Lung (tissue), 12 donors: ENCODE results near the gene GPR107. TPM values are rescaled to one million over a fixed set of nuclear protein-coding genes. Genes with fewer than 3 reads are reported as not detected.

Experiments
- ATAC-seq: fragments of 200-7000 bp; cut with Tn5 transposase; one replicate; pipeline ENCODE4 v1.9.1; 2020; ENCODE audit warnings: moderate number of reproducible peaks; ENCODE audit not compliant: insufficient read depth, low FRiP score
- DNase-seq, 3 donors: peaks; one replicate each; pipeline ENCODE4 v3.0.0-alpha.2; 2013 to 2017
- H3K27ac ChIP-seq, 2 donors: one replicate each; pipeline ENCODE4 v1.5.1; 2013; ENCODE audit warnings: mild to moderate bottlenecking in 2 of 2, moderate library complexity in 2 of 2, control low read depth in 1 of 2, inconsistent platforms in 1 of 2, low read depth in 1 of 2, low read length in 1 of 2
- H3K27me3 ChIP-seq, 3 donors: one replicate each; pipeline ENCODE4 v1.5.1; 2013; ENCODE audit warnings: low read length in 2 of 3; ENCODE audit not compliant: control insufficient read depth in 3 of 3, insufficient read depth in 3 of 3
- H3K36me3 ChIP-seq, 4 donors: one replicate each; pipeline ENCODE4 v1.5.1; 2013; ENCODE audit warnings: low read length in 4 of 4, mild to moderate bottlenecking in 1 of 4, moderate library complexity in 1 of 4; ENCODE audit not compliant: control insufficient read depth in 4 of 4, insufficient read depth in 4 of 4
- H3K4me1 ChIP-seq, 5 donors: one replicate each; pipeline ENCODE4 v1.5.1; 2013; ENCODE audit warnings: low read length in 5 of 5, mild to moderate bottlenecking in 2 of 5, moderate library complexity in 1 of 5; ENCODE audit not compliant: control insufficient read depth in 5 of 5, insufficient read depth in 5 of 5
- H3K4me3 ChIP-seq: one replicate; pipeline ENCODE4 v1.5.1; 2013; ENCODE audit warnings: mild to moderate bottlenecking, control low read depth, moderate library complexity
- H3K9ac ChIP-seq, 2 donors: one replicate each; pipeline ENCODE4 v1.5.1; 2013; ENCODE audit warnings: low read length in 2 of 2, control low read depth in 1 of 2; ENCODE audit not compliant: insufficient read depth in 1 of 2
- H3K9me3 ChIP-seq, 4 donors: one replicate each; pipeline ENCODE4 v1.5.1; 2013; ENCODE audit warnings: low read length in 3 of 4, mild to moderate bottlenecking in 1 of 4, moderate library complexity in 1 of 4; ENCODE audit not compliant: control insufficient read depth in 4 of 4, insufficient read depth in 3 of 4
- WGBS, 2 donors: extraction: QIAGEN DNeasy Blood & Tissue Kit; methylation state at CpG; one replicate each; pipeline ENCODE4 v1.1.7; 2013; 5-methylcytosine and 5-hydroxymethylcytosine counted together
- polyA plus RNA-seq, 2 donors: library from polyadenylated mRNA; stranded (reverse); fragments of 200-250 nt; gene quantifications; one replicate each; pipeline ENCODE4 v1.2.1, GENCODE V29; 2013
- total RNA-seq, 2 donors: library from RNA; depleted of rRNA in 1 of 2; stranded (reverse); fragments of >200 nt in 1 of 2; gene quantifications; one replicate each; pipeline ENCODE4 v1.2.1, GENCODE V29; 2014 to 2021
- TF ChIP-seq, protein P1 (sequence below): IDR thresholded peaks from 2 replicates; pipeline ENCODE4 v1.5.1; 2012; ENCODE audit warnings: mild to moderate bottlenecking; ENCODE audit errors: control extremely low read depth, extremely low read depth
- donor health status: control.
- donor health status: control.
- donor health status: Bipolar disorder and iron deficiency.
- donor health status: healthy.
- donor health status: DM: yes; HTN: yes; CAD: no.

The GPR107 gene
- total and polyA plus RNA-seq, 4 donors, result 11.0 to 180 (median 33.2) TPM

DNA sequence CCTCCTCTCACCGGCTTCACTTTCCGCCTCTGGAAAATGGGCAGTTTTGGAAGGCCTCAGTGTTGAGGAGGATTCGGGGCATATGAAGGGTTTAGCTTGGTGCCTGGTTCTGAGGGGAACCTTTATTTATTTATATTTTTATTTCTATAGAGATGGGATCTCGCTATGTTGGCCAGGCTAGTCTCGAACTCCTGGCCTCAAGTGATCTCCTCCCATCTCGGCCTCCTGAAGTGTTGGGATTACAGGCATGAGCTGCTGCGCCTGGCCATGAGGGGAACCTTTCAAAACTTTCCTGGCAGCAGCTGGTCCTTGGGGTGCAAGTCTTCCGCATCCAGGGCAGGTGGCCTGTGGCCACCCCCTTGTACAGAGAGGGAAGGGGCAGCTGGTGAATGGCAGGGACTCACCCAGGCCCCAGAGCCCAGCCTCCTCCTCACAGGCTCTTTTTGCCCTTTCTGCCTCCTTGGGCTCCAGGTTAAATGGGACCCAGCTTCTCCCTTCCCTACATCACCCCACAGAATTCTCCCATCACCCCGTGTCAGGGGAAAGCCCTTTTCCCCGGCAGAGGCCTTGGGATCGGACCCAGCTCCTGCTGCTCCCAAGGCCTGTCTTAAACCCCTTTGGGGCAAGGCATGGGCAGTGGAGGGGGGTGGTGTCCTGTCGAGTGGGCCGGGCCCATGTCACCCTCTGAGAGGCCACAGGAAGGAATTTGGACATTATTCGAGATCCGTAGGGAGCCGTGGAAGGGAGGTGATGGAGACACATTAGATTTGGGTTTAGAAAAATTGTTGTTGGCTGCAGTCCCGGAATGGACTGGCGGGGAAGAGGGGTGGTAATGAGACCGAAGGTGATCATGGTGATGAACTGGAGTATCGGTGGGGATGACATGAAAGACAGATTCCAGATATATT, 124.4 kb downstream of the GPR107 start:
- ATAC-seq (no peak), DNase-seq (no peak)
- TF ChIP-seq, protein P1, sequence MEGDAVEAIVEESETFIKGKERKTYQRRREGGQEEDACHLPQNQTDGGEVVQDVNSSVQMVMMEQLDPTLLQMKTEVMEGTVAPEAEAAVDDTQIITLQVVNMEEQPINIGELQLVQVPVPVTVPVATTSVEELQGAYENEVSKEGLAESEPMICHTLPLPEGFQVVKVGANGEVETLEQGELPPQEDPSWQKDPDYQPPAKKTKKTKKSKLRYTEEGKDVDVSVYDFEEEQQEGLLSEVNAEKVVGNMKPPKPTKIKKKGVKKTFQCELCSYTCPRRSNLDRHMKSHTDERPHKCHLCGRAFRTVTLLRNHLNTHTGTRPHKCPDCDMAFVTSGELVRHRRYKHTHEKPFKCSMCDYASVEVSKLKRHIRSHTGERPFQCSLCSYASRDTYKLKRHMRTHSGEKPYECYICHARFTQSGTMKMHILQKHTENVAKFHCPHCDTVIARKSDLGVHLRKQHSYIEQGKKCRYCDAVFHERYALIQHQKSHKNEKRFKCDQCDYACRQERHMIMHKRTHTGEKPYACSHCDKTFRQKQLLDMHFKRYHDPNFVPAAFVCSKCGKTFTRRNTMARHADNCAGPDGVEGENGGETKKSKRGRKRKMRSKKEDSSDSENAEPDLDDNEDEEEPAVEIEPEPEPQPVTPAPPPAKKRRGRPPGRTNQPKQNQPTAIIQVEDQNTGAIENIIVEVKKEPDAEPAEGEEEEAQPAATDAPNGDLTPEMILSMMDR, result no peak
- Histone ChIP-seq H3K9ac (no peak overlapping the region), H3K36me3 (no peaks in the 10 kb centered on the region), H3K27ac (no peak overlapping the region), H3K9me3 (no peaks in the 10 kb centered on the region), H3K4me3 (no peak overlapping the region), H3K27me3 (no peaks in the 10 kb centered on the region), H3K4me1 (peaks cover 0 to 30% (median 4%) of the 10 kb centered on the region in 5 donors)
- 77 to 86% methylated on average over 20 of the region's 20 CpGs for WGBS, 2 donors

DNA sequence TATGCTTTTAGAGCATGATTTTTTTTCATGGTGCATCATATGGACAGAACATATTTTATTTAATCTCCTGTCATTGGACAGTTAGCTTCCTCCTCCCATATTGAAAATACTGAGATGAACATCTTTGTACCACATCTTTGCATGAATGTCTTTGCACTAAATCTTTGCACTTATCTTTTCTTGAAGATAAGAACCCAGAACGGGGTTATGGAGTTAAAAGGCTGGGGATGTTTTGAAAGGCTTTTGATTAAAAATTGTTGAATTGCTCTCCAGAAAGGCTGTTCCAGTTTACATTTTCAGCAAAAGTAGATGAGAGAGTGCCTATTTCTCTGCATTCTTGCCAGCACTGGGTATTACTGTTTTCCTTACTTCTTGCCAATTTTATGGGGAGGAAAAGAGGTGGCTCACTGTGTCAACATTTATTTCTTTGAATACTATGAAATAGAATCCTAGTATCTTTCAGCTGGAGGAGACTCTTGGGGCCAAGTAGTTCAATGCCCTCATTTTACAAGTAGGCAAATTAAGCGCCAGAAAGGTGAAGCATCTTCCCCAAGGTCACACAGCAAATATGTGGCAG, 125.7 kb downstream of the GPR107 start:
- H3K9me3 ChIP-seq, result no peaks in the 10 kb centered on the region
- H3K4me3 ChIP-seq, result no peak overlapping the region
- no peaks in the 10 kb centered on the region for H3K36me3 ChIP-seq
- TF ChIP-seq, protein P1, result no peak
- no peaks in the 10 kb centered on the region for H3K27me3 ChIP-seq
- no peak overlapping the region for H3K27ac ChIP-seq
- 82 to 93% methylated on average over 2 of the region's 2 CpGs for WGBS, 2 donors
- no peak overlapping the region for H3K9ac ChIP-seq
- no peak for DNase-seq
- no peak for ATAC-seq
- H3K4me1 ChIP-seq, result peaks cover 0 to 23% (median 4%) of the 10 kb centered on the region in 5 donors

DNA sequence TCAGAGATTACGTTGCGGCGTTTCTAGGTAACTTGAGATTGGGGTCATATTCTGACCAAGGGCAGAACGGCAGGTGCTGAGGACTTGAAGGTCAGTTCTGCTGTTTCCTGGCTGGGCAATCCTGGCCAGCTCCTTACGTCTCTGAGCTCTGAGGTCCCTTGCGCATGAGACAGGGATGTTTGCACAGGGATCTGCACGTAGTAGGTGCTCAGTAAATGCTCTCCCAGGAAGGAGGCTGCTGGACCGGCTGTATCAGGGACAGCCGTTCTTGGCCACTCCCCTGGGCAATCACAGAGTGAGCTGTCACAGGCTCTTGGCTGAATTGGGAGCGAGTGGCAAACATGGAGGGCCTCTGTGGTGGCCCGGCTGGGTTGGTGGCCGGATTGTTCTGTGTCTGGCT, 126.8 kb downstream of the GPR107 start:
- WGBS, 2 donors, result 91 to 95% methylated on average over 12 of the region's 12 CpGs
- TF ChIP-seq, protein P1, result no peak
- no peaks in the 10 kb centered on the region for H3K27me3 ChIP-seq
- no peak overlapping the region for H3K4me3 ChIP-seq
- no peak overlapping the region for H3K9ac ChIP-seq
- peaks cover 0 to 21% (median 3%) of the 10 kb centered on the region in 5 donors for H3K4me1 ChIP-seq
- H3K36me3 ChIP-seq, result no peaks in the 10 kb centered on the region
- no peak overlapping the region for H3K27ac ChIP-seq
- no peaks in the 10 kb centered on the region for H3K9me3 ChIP-seq
- ATAC-seq, result no peak
- no peak for DNase-seq
